Stimulated activated CD4-positive, alpha-beta T cell treated with anti-CD3 and anti-CD28 coated beads, TNF-alpha, amount 100 ng/mL, for 4 hours (primary cell): ENCODE results near the gene ARHGEF5.
"Not testable (repeated sequence)": the region's sequence is repeated elsewhere in the genome, so short reads cannot be mapped to it uniquely, and the experiment has no call there.

Source experiments
- DNase-seq, 3 experiments: peaks; one replicate each; pipeline ENCODE4 v3.0.0-alpha.2; 2020; ENCODE audit warnings: low read depth in 3 of 3

Gene ARHGEF5

GRCh38 chr7:144355176-144355822 lies at the start of gene ARHGEF5:
Gene ARHGEF5 (plus strand): TSS chr7:144355402. CDS start chr7:144362670, 7,268 bp downstream.
- not testable (repeated sequence) for DNase-seq

GRCh38 chr7:144309702-144310101 lies 45.5 kb upstream of the ARHGEF5 start:
- DNase-seq = not testable (repeated sequence)

- not testable (repeated sequence) for DNase-seq
These were observed 44.0 kb upstream of the ARHGEF5 start for GRCh38 chr7:144311218-144311617.

GRCh38 chr7:144311872-144312469 lies 43.2 kb upstream of the ARHGEF5 start, which contains the start of gene OR2A1:
Gene OR2A1 (plus strand): TSS chr7:144312419. CDS start chr7:144318125, 5,706 bp downstream.
- not testable (repeated sequence) for DNase-seq

- not testable (repeated sequence) for DNase-seq
These were observed 37.7 kb upstream of the ARHGEF5 start for GRCh38 chr7:144317537-144317936.

- not testable (repeated sequence) for DNase-seq
These were observed 35.7 kb upstream of the ARHGEF5 start for GRCh38 chr7:144319547-144319946.

- not testable (repeated sequence) for DNase-seq
These were observed 33.5 kb upstream of the ARHGEF5 start for GRCh38 chr7:144321677-144322206.

- DNase-seq = not testable (repeated sequence)
These were observed 31.8 kb upstream of the ARHGEF5 start for GRCh38 chr7:144323359-144323758.

- DNase-seq = not testable (repeated sequence)
These were observed 29.3 kb upstream of the ARHGEF5 start for GRCh38 chr7:144325868-144326267.

GRCh38 chr7:144330044-144330443 lies 25.2 kb upstream of the ARHGEF5 start:
- not testable (repeated sequence) for DNase-seq

GRCh38 chr7:144331221-144331995 lies 23.8 kb upstream of the ARHGEF5 start:
- DNase-seq = not testable (repeated sequence)

GRCh38 chr7:144331996-144332288 lies 23.3 kb upstream of the ARHGEF5 start:
- not testable (repeated sequence) for DNase-seq

- not testable (repeated sequence) for DNase-seq
These were observed 6.6 kb upstream of the ARHGEF5 start for GRCh38 chr7:144348625-144349024.

- not testable (repeated sequence) for DNase-seq
These were observed 3.5 kb upstream of the ARHGEF5 start for GRCh38 chr7:144351667-144352066.

- not testable (repeated sequence) for DNase-seq
These were observed 983 bp downstream of the ARHGEF5 start for GRCh38 chr7:144356185-144356584.

- not testable (repeated sequence) for DNase-seq
These were observed 1.7 kb downstream of the ARHGEF5 start for GRCh38 chr7:144356860-144357259.

GRCh38 chr7:144362061-144362460 lies 6.9 kb downstream of the ARHGEF5 start:
- DNase-seq = not testable (repeated sequence)

GRCh38 chr7:144365523-144365922 lies 10.3 kb downstream of the ARHGEF5 start:
- not testable (repeated sequence) for DNase-seq

GRCh38 chr7:144367250-144367649 lies 12.0 kb downstream of the ARHGEF5 start:
- not testable (repeated sequence) for DNase-seq

GRCh38 chr7:144369221-144369620 lies 14.0 kb downstream of the ARHGEF5 start:
- not testable (repeated sequence) for DNase-seq

GRCh38 chr7:144378651-144379050 lies 23.4 kb downstream of the ARHGEF5 start:
- no peak for DNase-seq

GRCh38 chr7:144379776-144380384 lies 24.7 kb downstream of the ARHGEF5 start:
- DNase-seq = no peak
